Fibroblast of skin of left quadriceps (primary cell): ENCODE results near the gene DENND2A.
"Not testable (repeated sequence)": the region's sequence is repeated elsewhere in the genome, so short reads cannot be mapped to it uniquely, and the experiment has no call there.

Experiments
- DNase-seq, 2 experiments: peaks; one replicate each; pipeline ENCODE4 v3.0.0-alpha.2; 2013; ENCODE audit warnings: low read depth in 2 of 2

DENND2A gene

GRCh38 chr7:140640727-140641523 is at the start of gene DENND2A:
TSS of gene DENND2A (minus strand) at chr7:140640813. CDS start at chr7:140602397, 38,416 bp downstream.
- no peak for DNase-seq

GRCh38 chr7:140689199-140690152 is 48.9 kb upstream of the DENND2A start:
- DNase-seq: no peak

GRCh38 chr7:140688341-140688740 is 47.7 kb upstream of the DENND2A start:
- DNase-seq: no peak

- DNase-seq: no peak
Measured at GRCh38 chr7:140686921-140687320, 46.3 kb upstream of the DENND2A start.

GRCh38 chr7:140685407-140686087 is 44.9 kb upstream of the DENND2A start:
- DNase-seq: no peak

- no peak for DNase-seq
Measured at GRCh38 chr7:140684066-140684950, 43.7 kb upstream of the DENND2A start.

GRCh38 chr7:140683657-140684056 is 43.0 kb upstream of the DENND2A start:
- no peak for DNase-seq

- no peak for DNase-seq
Measured at GRCh38 chr7:140681766-140682165, 41.2 kb upstream of the DENND2A start.

- DNase-seq: no peak
Measured at GRCh38 chr7:140680886-140681285, 40.3 kb upstream of the DENND2A start.

GRCh38 chr7:140679186-140679585 is 38.6 kb upstream of the DENND2A start:
- DNase-seq: no peak

GRCh38 chr7:140678816-140679130 is 38.2 kb upstream of the DENND2A start:
- DNase-seq: no peak

- no peak for DNase-seq
Measured at GRCh38 chr7:140678081-140678815, 37.6 kb upstream of the DENND2A start.

- DNase-seq: no peak
Measured at GRCh38 chr7:140677496-140677895, 36.9 kb upstream of the DENND2A start.

GRCh38 chr7:140676956-140677355 is 36.3 kb upstream of the DENND2A start:
- DNase-seq: not testable (repeated sequence)

GRCh38 chr7:140676306-140676705 is 35.7 kb upstream of the DENND2A start:
- DNase-seq: no peak

- no peak for DNase-seq
Measured at GRCh38 chr7:140675726-140676125, 35.1 kb upstream of the DENND2A start.

- no peak for DNase-seq
Measured at GRCh38 chr7:140674899-140675701, 34.5 kb upstream of the DENND2A start.

GRCh38 chr7:140674356-140674800 is 33.8 kb upstream of the DENND2A start:
- no peak for DNase-seq

- DNase-seq: no peak
Measured at GRCh38 chr7:140673774-140674155, 33.2 kb upstream of the DENND2A start.
